SK-MEL-5 (cell line): ENCODE measurements around the gene TMEM141. TPM values are rescaled to one million over a fixed set of nuclear protein-coding genes. Genes with fewer than 3 reads are reported as not detected.
A peak's percentile ranks its signal among the peaks of the same experiment; 100 is the strongest.

ENCODE experiments used
- DNase-seq: peaks from one replicate; pipeline ENCODE4 v3.0.0-alpha.2; 2016; ENCODE audit warnings: low read depth, low spot score
- in situ Hi-C: cut with HindIII; loops from 2 replicates; pipeline ENCODE4 v1.10.0; 2016; ENCODE audit warnings: low sequenced_read_pairs, high pct_unique_total_duplicates, low pct_unique_long_range_greater_than_20kb
- polyA plus RNA-seq, 2 experiments: library from polyadenylated mRNA; depleted of rRNA; stranded (reverse); fragments of >200 nt; gene quantifications; 2 replicates each; pipeline ENCODE4 v1.2.3, GENCODE V29; 2015
- total RNA-seq: library from RNA; depleted of rRNA; stranded (reverse); fragments of >200 nt; shearing (Covaris generic); gene quantifications from 2 replicates; pipeline ENCODE4 v1.2.3, GENCODE V29; 2014; rRNA removed

Gene TMEM141
- total RNA-seq: 47.1 and 50.8 TPM in 2 replicates
- polyA plus RNA-seq (2015; cell fraction: cytosol; rRNA removed): 62.0 and 81.0 TPM in 2 replicates
- polyA plus RNA-seq (2015; cell fraction: nucleus; rRNA removed): 22.1 and 73.1 TPM in 2 replicates

- peak; percentile 99 for DNase-seq
- in situ Hi-C loops: no loop called here
These were observed at the start of gene TMEM141 for GRCh38 chr9:136790640-136791515. TMEM141 (plus strand) TSS chr9:136791344; CDS start chr9:136791371, 27 bp downstream.

DNA sequence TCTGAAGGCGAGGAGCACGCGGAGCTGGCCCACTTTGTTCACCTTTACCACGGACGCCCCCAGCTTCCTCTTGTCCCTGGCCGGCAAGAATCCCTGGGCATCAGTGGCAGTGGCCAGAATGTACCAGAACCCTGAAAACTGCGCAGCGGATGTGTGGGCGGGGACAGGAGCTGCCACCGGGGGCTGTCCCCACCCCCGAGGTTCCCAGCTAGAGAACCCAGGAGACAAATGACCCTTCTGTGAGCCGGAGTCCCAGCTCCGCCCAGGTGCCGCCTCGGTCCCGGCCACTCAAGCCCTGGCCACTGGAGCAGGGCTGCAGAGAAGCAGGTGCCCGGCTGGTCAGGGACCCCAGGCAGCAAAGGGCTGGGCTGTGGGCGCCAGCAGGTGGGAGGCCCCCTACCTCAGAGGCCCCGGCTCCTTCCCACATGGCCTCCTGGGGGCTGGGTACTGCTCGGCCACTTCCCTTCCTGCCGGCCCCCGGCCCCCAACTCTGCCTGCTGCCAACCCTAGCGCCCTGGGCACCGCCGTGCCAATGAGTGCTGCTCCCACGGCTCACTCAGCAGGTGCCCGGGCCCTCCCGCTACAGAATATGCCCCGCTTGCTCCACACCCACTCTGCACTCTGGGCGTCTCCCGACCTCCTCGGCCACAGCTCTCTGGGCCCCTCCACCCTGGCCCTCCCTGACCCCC lies 49.1 kb upstream of the TMEM141 start:
- in situ Hi-C loops: no loop called here
- no peak for DNase-seq

- in situ Hi-C loops: no loop called here
These were observed 48.4 kb upstream of the TMEM141 start, which contains the start of gene LCN10 for GRCh38 chr9:136742591-136743391. LCN10 (minus strand) TSS chr9:136742940; CDS start chr9:136742903, 37 bp downstream.

GRCh38 chr9:136743639-136744211 lies 47.4 kb upstream of the TMEM141 start:
- no peak for DNase-seq
- in situ Hi-C loops: no loop called here

More at GRCh38 chr9:136742591-136743391, 48.4 kb upstream of the TMEM141 start, which contains the start of gene LCN10:
- DNase-seq: peak; percentile 26

- DNase-seq: no peak
These were observed 46.4 kb upstream of the TMEM141 start for GRCh38 chr9:136744773-136745172.

DNA sequence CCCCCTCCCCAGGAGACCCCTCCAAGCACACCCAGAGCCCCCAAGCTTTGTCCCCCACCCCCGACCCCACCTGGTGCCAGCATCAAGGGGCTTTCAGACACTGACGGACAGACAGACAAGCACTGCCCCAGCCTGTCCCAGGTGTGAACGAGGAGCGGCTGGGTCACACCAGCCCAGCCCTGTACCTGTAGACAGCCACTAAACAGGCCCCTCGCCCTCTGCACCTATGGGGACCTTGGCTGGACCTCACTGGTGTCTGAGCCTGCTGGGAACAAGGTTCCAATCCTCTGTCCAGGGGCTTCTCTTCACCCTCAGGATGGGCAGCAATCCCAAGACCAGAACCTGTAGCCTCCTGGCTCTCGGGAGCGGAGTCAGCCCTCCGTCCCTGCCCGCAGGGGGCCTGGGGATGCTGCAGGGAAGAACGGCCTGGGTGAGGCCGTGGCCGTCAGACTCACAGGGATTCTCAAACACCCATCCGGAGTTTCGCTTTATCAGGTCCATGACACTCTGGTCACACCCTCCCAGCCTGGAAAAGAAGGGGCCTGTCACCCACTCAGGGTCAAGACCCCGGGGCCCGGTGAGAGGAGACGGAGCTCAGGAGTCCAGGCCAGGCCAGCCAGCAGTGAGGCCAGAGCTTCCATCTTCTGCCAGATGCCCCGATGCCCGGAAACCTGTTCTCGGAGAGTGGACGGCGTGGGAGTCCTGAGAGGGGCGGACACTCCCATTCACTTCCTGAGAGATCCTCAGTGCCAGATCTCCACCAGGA lies 45.6 kb upstream of the TMEM141 start:
- in situ Hi-C loops: no loop called here
- no peak for DNase-seq

More at GRCh38 chr9:136744773-136745172, 46.4 kb upstream of the TMEM141 start:
- in situ Hi-C loops: no loop called here

DNA sequence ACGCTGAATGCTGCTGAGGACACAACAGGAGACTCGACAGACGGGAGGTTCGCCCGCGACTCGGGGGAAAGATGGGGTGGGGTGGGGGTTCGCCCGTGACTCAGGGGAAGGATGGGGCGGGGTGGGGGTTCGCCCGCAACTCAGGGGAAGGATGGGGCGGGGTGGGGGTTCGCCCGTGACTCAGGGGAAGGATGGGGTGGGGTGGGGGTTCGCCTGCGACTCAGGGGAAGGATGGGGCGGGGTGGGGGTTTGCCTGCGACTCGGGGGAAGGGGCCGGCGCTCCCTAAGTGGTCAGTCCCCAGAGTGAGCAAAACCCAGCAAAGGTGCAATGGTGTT lies 45.0 kb upstream of the TMEM141 start:
- in situ Hi-C loops: no loop called here

GRCh38 chr9:136746621-136747020 lies 44.5 kb upstream of the TMEM141 start:
- in situ Hi-C loops: no loop called here
- DNase-seq: no peak

More for the DNA sequence above, 45.0 kb upstream of the TMEM141 start:
- no peak for DNase-seq

DNA sequence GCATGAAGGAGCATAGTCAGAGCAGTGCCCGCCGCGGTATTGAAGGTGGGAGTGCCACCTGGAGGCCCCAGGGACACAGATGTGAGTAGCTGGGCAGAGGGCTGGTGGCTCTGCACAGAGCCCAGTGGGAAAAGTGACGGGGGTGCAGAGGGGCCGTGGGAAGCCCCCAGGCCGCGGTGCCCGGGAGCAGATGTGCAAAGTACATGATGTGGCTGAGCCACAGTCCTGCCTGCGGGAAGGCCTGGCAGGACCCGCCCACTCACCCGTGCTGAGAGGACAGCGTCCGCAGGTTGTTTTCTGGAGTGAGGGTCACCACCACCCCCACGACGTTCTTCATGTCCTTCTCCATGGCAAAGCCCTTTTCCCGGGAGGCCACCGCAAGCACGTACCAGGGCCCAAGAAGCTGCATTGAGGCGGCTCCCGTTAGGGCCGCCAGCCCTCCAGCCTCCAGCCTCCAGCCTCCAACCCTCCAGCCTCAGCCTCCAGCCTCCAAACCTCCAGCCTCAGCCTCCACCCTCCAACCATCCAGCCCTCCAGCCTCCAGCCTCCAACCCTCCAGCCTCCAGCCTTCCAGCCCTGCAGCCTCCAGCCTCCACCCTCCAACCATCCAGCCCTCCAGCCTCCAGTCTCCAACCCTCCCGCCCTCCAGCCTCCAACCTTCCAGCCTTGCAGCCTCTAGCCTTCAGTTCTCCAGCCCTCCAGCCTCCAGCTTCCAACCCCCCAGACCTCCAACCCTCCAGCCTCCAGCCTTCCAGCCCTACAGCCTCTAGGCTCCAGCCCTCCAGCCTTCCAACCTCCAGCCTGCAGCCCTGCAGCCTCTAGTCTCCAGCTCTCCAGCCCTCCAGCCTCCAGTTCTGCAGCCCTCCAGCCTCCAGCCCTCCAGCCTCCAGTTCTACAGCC lies 43.7 kb upstream of the TMEM141 start:
- no peak for DNase-seq
- in situ Hi-C loops: no loop called here

DNA sequence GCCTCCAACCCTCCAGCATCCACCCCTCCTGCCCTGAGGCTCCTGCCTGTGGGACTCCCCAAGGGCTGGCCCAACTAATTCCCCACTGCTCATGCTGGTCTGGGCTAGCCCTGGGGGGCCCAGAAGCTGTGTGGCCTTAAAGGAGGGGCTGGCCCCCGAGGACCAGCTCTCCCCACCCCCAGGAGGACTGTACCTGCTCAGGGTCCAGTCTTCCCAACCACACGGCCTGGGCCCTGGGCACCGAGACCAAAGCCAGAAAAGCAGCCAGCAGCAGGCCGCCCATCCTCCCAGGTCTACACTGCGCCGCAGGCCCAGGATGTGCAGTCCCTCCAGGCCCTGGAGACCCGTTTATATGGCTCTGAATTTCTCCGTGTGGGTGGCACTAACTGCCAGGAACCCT lies 42.9 kb upstream of the TMEM141 start, which contains the start of gene LCN6:
Gene LCN6, minus strand, starts transcription at position 325 of the 400 bp plus-strand sequence. Its CDS starts 42 bp downstream, at position 283.
- DNase-seq: no peak
- in situ Hi-C loops: no loop called here

DNA sequence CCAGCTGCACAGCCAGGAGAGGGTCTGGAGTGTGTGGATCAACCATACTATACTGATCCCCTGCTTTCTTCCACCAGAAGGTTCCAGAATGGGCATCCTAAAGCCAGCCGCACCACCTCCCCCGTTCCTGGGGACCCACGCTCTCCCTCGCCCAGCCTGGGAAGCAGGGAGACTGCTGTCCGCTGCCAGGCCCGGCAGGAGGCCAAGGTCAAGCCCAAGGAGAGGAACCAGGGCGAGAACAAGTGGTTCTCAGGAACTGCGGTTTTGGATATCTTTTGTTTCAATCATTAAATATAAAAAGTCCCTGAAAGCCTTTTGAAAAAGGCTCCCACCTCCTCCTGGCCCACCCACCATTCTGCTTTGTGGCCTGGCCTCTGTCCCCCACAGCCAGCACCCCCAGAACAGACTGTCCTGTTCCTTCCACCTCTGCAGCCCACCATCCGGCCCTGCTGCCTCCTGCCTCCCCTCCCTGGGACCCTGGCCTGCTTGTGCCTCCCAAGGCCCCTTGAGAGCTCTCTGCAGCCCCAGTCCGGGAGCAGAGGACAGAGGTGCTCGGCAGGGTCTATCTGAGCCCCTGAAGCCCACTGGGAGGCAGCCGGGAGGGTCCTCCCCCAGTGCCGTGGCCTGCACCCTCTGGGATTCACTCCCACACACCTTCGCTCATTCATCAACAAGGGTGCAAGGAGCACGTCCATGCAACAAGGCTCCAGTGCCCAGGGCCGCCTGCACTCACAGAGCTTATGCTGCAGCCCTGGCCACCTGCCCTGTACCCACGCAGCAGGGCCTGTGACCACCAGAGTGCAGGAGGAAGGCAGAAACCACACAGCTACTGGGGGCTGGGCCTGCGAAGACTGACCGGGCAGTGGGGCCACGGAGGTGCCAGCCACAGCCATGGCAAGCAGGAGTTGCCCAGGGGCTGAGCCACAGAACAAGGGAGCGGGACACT lies 42.2 kb upstream of the TMEM141 start:
- in situ Hi-C loops: no loop called here
- DNase-seq: no peak

DNA sequence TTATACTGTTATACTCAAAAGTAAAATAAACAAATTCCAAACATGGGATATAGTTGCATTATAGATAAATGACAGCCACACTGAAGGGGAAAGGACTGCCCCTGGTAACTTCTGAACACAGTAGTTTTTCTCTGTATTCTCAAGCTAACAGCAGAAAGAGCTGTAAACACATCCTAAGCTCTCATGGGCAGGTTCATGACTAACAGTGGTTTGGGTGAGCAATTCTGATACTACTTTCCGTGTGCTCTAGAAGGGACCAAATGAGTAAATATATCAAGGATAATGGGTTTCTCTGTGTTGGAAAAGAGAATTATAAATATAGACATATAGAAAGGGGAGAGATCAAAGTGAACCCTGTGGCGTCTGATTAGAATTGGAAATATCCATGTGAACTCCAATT lies 40.6 kb upstream of the TMEM141 start:
- in situ Hi-C loops: no loop called here
- DNase-seq: no peak

GRCh38 chr9:136751244-136751643 lies 39.9 kb upstream of the TMEM141 start:
- DNase-seq: no peak
- in situ Hi-C loops: no loop called here

DNA sequence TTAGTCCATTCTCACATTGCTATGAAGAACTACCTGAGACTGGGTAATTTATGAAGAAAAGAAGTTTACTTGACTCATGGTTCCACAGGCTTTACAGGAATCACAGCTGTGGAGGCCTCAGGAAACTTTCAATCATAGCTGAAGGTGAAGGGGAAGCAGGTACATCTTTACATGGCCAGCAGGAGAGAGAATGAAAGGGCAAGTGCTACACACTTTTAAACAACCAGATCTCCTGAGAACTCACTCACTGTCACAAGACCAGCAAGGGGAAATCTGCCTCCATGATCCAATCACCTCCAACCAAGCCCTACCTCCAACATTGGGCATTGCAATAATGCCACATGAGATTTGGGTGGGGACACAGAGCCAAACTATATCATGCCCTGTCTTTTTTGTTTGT lies 39.3 kb upstream of the TMEM141 start:
- in situ Hi-C loops: no loop called here
- DNase-seq: no peak
